ENCODE results near the gene ARHGDIA.

The ARHGDIA gene

DNA sequence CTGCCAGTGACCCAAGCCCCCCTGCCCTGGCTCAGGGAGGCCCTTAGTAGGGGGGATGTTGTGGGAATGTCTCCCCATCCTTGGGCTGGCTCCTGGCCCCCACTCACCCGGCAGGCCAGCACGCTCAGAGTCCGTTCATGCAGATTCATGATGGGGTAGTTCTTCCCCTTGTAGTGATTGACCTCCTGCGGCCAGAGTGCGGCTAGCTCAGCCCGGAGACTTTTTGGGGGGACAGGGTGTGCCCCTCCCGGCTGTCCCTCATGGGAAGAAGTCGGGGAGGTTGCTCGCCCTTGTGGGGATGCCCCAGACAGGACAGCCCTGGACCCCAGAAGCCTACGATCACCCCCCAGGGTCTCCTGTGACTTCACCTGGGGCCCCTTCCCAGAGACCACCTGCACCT is 34.9 kb upstream of the ARHGDIA start:
- no peak for DNase-seq (ENCODE audit: low read depth)

DNA sequence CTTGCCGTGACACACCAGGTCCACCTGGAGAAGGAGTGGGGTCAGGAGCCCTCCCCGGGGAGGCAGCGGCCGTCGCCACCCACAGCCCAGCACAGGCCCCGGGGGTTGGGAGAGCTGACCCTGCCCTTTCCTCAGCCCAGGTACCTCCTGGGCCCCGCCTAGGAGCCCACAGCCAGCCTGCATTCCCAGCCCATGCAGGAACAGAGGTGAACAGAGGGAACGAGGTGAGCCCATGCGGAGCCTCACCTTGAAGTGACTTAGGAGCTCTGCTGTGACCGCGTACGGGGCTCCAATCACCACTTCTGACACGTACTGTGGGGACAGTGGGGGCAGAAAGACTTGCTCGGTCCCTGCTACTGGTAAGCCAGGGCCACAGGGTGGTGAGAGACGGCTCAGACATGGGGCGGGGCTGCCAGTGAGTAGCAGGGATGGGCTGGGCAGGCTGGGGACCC is 34.3 kb upstream of the ARHGDIA start:
- no peak for DNase-seq (ENCODE audit: low read depth)

GRCh38 chr17:81904600-81905423 is 33.7 kb upstream of the ARHGDIA start:
- DNase-seq (ENCODE audit: low read depth), result no peak

DNA sequence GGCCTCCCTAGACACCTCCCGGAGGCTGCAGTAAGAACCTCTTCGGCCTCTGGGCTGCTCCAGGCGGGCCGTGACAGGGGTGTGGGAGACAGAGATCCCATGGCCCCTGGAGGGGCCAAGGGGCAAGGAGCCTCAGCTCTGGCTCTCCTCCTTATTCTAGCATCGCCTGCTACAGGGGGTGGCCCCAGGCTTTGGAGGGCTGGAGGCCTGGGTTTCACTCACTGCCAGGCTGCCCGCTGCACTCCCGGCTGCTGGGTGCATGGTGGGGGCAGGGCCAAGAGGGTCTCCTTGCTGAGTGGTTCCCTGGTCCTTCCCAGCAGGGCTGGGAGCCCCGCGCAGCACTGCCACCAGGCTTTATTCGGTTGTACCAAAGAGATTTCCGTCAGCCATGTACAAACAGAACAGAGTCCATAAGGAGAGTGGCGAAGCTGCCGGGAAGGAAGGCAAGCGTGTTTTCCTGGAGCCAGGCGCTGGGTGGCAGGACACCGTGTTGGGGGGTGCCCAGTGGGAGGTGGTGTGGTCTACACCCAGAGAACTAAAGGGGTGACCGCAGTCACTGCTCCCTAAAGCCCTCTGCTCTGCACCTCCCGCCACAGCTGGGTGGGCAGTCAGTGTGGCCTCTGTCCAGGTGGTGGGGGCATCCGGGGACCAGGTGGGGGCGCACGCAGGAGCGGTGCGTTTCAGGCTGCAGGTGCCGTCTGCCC is 32.9 kb upstream of the ARHGDIA start:
- DNase-seq (ENCODE audit: low read depth), result no peak

GRCh38 chr17:81903415-81903831 is 32.3 kb upstream of the ARHGDIA start:
- no peak for DNase-seq (ENCODE audit: low read depth)

- no peak for DNase-seq (ENCODE audit: low read depth)
These were observed 31.7 kb upstream of the ARHGDIA start for GRCh38 chr17:81902653-81903414.

- DNase-seq (ENCODE audit: low read depth), result no peak
These were observed 31.0 kb upstream of the ARHGDIA start, which contains the start of gene NPB for GRCh38 chr17:81902023-81902652. Gene NPB, plus strand, starts transcription at chr17:81902238. Its CDS starts 40 bp downstream, at chr17:81902278.

DNA sequence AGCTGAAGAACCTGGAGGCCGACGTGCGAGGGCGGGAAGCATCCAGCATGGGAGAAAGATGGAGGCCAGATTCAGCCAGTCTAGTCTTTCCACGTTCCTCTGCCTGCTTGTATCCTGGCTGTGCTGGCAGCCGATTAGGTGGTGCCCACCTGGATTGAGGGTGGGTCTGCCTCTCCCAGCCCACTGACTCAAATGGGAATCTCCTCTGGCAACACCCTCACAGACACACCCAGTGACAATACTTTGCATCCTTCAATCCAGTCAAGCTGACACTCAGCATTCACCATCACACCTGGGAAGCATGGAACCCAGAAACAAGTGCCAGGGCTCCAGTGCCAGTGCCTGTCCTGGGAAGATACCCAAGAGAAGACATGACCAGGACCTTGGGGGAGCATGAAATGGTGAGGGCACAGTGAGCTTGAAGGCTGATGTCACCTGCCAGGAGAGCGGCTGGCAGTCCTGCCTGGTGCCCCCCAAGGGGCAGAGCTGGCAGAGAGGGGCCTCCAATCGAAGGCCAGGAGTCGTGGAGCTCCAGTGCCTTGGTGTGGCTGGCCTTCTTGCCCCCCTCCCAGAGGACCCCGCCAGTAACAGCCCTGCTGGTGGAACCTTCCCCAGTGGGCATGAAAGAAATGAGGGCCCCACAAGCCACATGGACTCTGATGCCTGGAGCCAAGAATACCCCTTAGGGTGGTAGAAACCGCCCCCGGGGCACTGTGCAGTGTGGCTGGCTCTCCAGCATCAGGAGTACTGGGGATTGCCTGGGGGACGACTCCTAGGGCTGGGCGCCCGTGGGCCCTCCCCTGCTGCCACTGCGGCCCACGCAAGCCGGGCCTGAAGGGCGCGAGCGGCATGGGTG is 30.3 kb upstream of the ARHGDIA start:
- DNase-seq (ENCODE audit: low read depth), result no peak

GRCh38 chr17:81900181-81900820 is 29.2 kb upstream of the ARHGDIA start:
- DNase-seq (ENCODE audit: low read depth), result no peak

DNA sequence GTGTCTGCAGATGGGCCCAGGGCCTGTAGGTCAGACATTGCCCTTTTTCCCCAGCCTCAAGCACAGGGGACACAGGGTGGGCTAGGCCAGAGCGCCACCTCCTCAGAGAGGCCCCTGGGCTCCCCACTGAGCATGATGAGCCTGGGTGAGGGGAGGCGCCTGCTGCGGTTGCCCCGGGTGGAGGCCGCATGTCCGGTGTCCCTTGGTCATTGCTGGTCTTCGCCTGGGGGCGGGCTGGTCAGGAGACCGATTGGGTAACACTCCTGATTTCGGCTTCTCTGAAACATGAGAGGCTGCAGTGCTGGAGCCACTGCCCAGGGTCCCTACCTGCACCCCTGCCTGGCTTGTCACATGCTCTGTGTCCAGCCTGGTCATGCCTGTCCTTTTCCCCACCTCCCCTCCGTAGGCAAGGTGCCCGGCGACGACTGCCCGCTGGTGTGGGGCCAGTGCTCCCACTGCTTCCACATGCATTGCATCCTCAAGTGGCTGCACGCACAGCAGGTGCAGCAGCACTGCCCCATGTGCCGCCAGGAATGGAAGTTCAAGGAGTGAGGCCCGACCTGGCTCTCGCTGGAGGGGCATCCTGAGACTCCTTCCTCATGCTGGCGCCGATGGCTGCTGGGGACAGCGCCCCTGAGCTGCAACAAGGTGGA is 28.5 kb upstream of the ARHGDIA start:
- DNase-seq (ENCODE audit: low read depth), result no peak

GRCh38 chr17:81898885-81899284 is 27.7 kb upstream of the ARHGDIA start:
- DNase-seq (ENCODE audit: low read depth), result no peak

- no peak for DNase-seq (ENCODE audit: low read depth)
These were observed 27.1 kb upstream of the ARHGDIA start for GRCh38 chr17:81898029-81898866.

- DNase-seq (ENCODE audit: low read depth), result no peak
These were observed 24.3 kb upstream of the ARHGDIA start for GRCh38 chr17:81895400-81895799.

GRCh38 chr17:81891303-81891552 is 20.1 kb upstream of the ARHGDIA start:
- no peak for DNase-seq (ENCODE audit: low read depth)

- DNase-seq (ENCODE audit: low read depth), result no peak
These were observed 19.5 kb upstream of the ARHGDIA start for GRCh38 chr17:81890447-81891302.

DNA sequence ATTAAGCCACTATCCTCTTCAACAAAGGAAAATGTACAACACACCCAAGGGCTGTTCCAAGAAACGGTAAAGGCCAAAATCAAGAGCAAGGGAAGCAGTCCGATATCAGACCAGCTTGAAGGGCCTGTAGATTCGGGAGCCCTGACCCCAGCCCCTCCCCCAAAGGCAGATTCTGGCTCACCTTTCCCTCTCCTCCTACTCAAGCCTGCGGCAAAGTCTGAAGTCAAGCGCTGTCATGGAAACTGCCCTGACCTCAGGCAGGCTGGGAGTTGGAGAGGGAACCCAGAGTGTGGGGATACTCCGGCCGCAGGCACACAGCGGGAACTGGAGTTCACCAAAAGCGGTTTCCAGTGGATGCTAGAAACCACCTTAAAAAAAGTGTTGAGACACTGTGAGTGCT is 18.5 kb upstream of the ARHGDIA start:
- no peak for DNase-seq (ENCODE audit: low read depth)

DNA sequence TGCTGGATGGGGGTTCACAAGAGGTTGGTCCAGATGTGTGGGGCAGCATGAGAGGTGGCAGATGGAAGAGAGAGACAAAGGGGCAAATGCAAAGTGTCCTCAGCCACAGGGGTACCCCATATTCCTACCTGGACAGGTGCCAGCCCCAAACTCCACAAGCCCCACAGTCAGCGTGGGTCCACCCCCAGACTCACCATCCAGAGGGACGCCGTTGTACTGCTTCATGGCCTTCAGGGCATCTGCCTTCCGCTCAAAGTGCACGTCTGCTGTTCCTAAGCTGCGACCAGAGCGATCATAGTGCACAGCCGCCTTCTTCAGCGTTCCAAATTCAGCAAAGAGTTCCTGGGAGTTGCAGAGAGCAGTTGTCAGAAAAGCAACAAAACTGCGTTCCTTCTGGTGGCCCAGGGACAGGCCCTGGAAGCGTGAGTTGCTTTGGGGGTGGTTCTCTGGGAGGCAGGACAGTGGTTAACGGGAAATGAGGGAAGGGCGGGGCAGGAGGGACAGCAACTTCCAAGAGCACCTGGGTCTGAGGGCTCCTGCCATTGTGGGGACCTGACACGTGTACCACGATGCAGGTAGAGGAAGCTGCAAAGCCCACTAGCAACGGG is 18.0 kb upstream of the ARHGDIA start:
- no peak for DNase-seq (ENCODE audit: low read depth)
